ENCODE data around the gene CD164.
"Not testable (repeated sequence)": the region's sequence is repeated elsewhere in the genome, so short reads cannot be mapped to it uniquely, and the experiment has no call there.

Gene CD164

DNA sequence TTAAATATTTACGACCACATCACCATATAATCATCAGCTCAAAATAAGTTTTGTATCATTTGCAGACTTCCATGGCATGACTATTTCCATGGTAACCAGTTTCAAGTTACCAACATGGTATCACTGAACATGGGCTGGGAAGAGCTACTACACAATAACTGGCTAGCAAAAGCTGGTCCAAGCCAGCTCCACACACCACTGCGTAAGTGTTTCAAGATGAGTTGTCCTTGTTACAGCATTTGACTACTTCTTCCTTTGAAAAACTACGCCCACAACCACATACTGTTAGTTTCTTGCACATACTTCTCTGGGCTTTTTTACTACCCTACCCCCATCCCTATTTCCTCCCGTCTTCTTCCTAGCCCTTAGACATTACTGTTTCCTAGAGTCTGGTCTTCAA, 8.5 kb downstream of the CD164 start:
- DNase-seq = no peak

DNA sequence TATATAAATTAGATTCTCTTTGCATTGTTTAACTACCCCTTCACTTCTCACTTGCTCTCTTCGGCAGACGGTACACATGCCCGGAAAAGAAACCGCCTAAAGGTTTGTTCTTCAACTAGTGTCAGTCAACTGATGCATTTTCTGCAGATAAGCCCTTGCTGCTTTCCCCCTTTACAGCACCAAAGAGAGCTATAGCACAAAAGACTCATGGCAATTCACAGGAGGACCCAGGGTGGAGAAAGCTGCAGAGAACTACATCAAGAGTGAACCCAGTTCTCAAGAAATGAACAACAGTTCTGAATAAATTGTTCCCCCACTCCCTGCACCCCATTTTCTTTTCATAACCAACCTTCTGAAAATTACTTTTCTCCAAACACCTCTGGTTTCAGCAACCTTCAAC, 8.9 kb downstream of the CD164 start:
- DNase-seq = no peak

GRCh38 chr6:109372130-109372529, 10.1 kb downstream of the CD164 start:
- no peak for DNase-seq

DNA sequence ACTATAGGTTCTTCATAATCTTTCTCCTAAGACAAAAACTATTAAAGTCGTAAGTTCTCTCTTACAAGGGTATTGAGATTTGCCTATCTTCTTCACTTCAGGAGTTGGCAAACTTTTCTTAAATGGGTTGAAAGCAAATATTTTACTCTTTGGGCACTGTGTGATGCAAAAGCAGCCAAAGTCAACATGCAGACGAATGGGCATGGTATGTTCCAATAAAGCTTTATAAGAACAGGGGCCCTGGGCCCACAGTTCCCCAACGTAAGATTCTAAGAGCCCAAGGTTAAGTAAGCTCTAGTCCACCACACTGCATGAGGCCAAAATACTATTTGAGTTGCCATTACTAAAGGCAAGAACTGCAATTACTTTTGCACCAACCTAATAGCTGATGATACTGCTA, 11.5 kb downstream of the CD164 start:
- no peak for DNase-seq

- no peak for DNase-seq
Measured at GRCh38 chr6:109370336-109370735, 11.9 kb downstream of the CD164 start.

DNA sequence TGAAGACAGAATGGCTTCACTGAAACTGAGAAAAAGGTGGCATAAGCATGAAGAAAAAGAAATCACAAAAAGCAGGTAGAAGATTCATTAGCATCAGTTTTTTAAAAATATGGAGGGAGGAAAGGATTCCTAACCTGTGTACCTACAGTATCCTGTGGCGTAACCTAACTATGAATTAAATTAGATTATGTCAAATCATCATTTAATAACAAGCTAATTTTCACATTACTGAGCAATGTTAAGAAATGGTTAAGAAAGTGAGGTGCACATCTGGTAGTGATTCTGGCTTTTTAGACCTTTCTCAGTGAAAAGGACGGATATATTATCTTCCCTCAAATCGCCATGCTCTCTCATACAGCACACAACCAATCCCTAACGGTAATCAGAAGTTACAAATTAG, 12.5 kb downstream of the CD164 start:
- no peak for DNase-seq

DNA sequence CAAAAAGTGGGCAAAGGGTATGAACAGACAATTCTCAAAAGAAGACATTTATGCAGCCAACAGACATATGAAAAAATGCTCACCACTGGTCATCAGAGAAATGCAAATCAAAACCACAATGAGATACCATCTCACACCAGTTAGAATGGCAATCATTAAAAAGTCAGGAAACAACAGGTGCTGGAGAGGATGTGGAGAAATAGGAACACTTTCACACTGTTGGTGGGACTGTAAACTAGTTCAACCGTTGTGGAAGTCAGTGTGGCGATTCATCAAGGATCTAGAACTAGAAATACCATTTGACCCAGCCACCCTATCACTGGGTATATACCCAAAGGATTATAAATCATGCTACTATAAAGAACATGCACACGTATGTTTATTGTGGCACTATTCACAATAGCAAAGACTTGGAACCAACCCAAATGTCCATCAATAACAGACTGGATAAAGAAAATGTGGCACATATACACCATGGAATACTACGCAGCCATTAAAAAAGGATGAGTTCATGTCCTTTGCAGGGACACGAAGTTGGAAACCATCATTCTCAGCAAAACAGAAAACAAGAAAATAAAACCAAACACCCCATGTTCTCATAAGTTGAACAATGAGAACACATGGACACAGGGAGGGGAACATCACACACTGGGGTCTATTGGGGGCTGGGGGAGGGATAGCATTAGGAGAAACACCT, 17.7 kb downstream of the CD164 start:
- not testable (repeated sequence) for DNase-seq

DNA sequence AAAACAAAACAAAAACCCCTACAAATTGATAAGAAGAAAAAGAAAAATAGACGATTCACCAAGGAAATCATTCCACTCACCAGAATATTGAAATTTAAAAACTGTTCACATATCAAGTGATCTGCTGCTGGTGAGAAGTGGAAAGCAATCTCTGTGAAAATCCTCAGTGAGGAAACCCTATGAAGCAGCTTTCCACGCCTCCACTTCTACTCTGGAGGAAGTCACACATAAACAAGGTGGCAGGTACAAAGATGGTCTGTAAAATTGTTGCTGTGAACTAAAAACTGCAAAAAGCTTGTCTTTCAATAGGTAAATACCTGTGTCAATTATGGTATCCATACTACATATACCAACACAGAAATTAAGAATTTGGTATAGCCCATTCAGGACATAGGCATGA, 18.5 kb downstream of the CD164 start:
- no peak for DNase-seq

GRCh38 chr6:109362102-109362884, 20.0 kb downstream of the CD164 start:
- no peak for DNase-seq

DNA sequence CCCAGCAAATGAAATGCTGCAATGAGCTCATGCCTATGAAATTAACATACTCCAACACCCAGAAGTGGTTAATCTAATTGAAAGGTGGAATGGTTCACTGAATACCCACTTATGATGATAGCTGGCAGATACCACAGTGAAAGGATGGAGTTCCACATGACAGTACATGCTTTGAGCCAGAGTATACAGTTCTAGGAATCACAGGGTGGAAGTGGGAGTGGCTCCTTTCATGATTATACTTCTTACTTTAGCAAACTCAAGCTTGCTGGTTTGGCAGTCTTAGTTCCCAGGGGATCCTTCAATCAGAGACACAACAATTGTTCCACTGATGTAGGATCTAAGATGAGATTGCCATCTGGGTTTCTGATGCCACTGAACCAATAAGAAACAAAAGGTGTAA, 21.5 kb downstream of the CD164 start:
- no peak for DNase-seq

DNA sequence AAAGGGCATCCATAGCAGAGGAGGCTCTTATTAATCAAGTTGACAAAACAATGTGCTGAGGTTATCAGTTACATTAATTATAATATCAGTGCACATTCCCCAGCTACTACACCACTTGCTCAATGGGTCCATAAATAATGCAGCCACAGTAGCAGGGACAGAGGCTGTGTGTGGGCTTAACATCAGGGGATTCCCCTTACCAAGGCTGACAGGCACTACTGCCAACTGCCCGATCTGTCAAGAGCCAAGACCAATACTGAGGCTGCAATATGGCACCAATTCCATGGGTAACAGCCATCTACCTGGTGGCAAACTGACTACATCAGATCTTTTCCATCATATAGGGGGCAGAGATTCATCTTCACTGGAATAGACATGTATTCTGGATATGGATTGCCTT, 22.0 kb downstream of the CD164 start:
- DNase-seq = no peak

DNA sequence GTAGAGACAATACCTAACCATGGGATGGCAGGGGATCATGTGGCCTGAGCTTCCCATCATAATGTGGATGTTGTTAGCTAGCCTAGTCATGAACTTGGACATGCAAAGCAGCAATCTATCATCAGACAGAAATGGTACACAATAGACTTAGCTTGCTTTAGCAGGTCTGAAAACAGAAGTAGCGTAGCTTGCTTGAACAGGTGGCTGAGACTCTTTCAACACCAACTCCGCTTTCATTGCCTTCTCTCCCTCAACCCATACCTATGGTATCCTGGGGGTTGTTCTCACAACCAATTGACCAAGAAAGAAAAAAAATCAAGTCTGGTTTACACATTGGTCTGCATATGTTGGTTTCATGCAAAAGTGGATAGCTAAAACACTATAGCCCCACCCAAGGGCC, 23.0 kb downstream of the CD164 start:
- no peak for DNase-seq

GRCh38 chr6:109358204-109358603, 24.1 kb downstream of the CD164 start:
- DNase-seq = no peak

- no peak for DNase-seq
Measured at GRCh38 chr6:109356237-109356636, 26.0 kb downstream of the CD164 start.

- no peak for DNase-seq
Measured at GRCh38 chr6:109351231-109352130, 30.8 kb downstream of the CD164 start.

DNA sequence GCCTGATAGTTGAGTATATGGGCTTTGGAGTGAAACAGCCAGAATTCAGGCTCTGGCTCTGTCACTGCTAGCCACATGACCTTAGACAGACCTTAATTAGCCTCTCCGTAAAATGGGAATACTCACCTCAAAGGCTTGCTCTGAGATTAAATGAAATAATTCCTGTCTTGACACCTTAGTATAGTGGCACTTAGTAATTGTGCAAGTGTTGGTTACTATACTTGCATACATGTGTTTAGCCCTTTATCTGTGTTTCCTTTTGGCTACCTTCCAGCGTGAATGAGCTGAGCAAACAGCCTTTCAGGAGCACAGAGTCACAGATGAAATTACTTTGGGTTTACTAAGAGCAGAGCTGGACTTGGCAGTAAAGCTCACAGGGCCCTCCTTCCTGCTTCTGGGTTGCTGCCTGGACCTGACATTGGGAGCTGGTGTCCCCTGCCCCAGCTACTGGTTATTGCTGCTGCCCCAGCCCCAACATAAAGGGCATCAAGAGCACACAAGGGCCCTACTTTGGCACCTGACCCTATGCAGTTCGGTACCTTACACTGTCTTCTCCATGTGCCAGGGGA, 32.8 kb downstream of the CD164 start:
- DNase-seq = peak; percentile 17

DNA sequence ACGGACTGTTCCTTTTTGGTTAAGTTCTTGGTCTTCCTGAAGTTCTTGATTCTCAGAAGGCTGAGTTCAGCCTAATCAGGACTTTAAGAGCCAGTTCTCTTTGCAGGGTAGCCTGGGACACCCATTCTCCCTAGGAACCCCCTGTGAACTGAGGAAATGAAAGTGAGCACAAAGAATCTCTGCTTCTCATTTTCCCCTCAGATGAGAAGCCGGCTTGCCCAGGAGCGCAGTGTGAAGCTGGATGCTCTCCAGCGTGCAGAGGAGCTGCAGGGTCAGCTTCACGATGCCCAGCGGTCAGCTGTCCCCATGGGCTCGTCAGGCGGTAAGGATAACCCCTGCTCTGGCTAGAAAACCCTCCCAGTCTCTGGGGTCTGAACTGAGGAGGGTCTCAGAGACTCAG, 34.0 kb downstream of the CD164 start:
- DNase-seq = no peak

- DNase-seq = no peak
Measured at GRCh38 chr6:109347779-109348178, 34.5 kb downstream of the CD164 start.

GRCh38 chr6:109345986-109346385, 36.3 kb downstream of the CD164 start:
- no peak for DNase-seq

DNA sequence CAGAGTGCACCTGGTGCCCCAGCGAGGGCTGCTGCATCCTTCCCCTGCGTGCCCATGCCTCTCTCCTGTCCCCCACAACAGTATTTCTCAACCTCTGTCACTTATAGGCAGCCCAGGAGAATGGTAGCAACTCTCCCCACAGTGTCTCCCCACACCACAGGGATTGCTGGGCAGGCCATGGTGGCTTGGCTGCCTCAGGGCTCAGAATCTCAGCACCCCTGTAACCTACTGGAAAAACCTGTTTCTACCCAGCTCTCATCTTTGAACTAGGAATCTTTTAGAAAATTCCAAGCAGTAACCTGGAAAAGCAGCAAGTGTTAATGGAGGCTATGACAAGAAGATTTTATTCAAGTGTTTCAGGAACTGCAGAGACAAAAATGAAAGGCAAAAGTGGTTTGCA, 38.0 kb downstream of the CD164 start:
- DNase-seq = no peak

DNA sequence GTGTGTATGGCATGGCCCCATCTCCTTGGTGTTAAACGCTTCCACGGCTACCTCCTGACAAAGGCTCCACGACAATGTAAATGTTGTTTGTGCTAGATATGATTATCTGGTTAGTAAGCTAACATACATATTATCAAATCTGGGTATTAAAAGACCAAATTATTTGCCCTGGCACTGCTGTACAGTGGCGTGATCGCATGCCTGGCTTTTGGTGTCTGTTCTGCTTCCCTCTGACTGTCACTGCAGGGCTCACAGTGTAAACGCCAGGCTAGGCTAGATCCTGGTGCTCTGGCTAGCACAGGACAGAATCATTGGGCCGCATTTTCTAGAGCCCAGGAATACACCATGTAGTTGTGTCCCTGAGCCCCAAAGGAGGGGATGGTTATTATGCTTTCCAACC, 38.7 kb downstream of the CD164 start:
- no peak for DNase-seq

DNA sequence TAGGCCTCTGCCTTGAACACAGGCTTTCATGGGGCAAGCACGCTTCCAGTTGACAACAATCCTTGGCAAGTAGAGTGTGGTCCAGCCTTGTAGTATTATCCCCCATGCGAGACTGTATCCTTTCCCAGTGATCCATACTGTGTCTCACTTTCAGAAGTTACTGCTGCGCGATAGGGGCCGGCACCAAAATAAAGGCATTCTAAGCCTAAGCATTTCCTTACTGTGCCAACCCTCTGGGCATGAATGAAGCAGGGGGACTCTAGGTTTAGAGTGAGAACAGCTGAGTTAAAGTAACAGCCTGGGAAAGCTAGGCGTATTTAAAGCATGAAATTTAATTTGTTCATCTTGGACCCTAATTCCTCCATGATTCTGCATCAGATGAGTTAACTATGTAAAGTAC, 39.4 kb downstream of the CD164 start:
- DNase-seq = no peak

DNA sequence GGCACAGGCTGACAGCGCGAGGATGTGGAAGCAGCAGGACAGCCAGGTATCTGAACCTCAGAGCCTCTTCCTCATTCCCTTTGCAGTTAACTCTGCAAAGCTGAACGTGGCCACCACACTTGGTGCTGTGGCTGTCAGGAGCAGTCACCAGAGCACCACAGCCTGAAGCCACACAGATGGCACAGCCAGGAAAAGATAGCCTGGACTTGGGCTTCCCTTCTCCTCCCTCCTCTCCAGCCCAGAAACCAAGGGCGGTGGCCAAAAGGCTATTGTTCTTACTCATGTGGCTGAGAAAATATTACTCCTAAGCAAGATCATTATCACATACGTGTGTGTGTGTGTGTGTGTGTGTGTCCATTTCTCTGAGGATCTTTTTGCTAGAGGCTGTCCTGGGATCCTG, 39.8 kb downstream of the CD164 start:
- DNase-seq = no peak

Measured in NCI-H2107 (cell line).